Glomerular visceral epithelial cell (primary cell): ENCODE data around the gene IFI27L2.
A peak's percentile ranks its signal among the peaks of the same experiment; 100 is the strongest.

ENCODE experiments used
- DNase-seq: peaks from one replicate; pipeline ENCODE4 v3.0.0-alpha.2; 2016; ENCODE audit errors: extremely low spot score

Gene IFI27L2

GRCh38 chr14:94152676-94153075, 23.3 kb upstream of the IFI27L2 start:
- DNase-seq = no peak

GRCh38 chr14:94145902-94146527, 16.6 kb upstream of the IFI27L2 start:
- DNase-seq = no peak

GRCh38 chr14:94144765-94145164, 15.4 kb upstream of the IFI27L2 start:
- no peak for DNase-seq

- DNase-seq = no peak
These were observed 14.3 kb upstream of the IFI27L2 start for GRCh38 chr14:94143711-94144110.

GRCh38 chr14:94143239-94143638, 13.8 kb upstream of the IFI27L2 start:
- no peak for DNase-seq

- DNase-seq = no peak
These were observed 13.4 kb upstream of the IFI27L2 start for GRCh38 chr14:94142836-94143235.

GRCh38 chr14:94142247-94142646, 12.8 kb upstream of the IFI27L2 start:
- no peak for DNase-seq

GRCh38 chr14:94139421-94139820, 10.0 kb upstream of the IFI27L2 start:
- DNase-seq = no peak

GRCh38 chr14:94139006-94139405, 9.6 kb upstream of the IFI27L2 start:
- DNase-seq = no peak

- no peak for DNase-seq
These were observed 8.8 kb upstream of the IFI27L2 start for GRCh38 chr14:94138251-94138650.

- peak; percentile 89 for DNase-seq
These were observed 7.3 kb upstream of the IFI27L2 start for GRCh38 chr14:94136575-94137331.

GRCh38 chr14:94135476-94135875, 6.1 kb upstream of the IFI27L2 start:
- no peak for DNase-seq

GRCh38 chr14:94132285-94132887, 3.0 kb upstream of the IFI27L2 start:
- peak; percentile 75 for DNase-seq

- peak; percentile 56 for DNase-seq
These were observed 482 bp upstream of the IFI27L2 start for GRCh38 chr14:94129758-94130414.

GRCh38 chr14:94128216-94128839, 1.1 kb downstream of the IFI27L2 start:
- DNase-seq = no peak

- no peak for DNase-seq
These were observed 2.1 kb downstream of the IFI27L2 start for GRCh38 chr14:94127330-94127729.

- DNase-seq = no peak
These were observed 2.6 kb downstream of the IFI27L2 start for GRCh38 chr14:94126800-94127199.

GRCh38 chr14:94126419-94126677, 3.1 kb downstream of the IFI27L2 start:
- no peak for DNase-seq

- no peak for DNase-seq
These were observed 3.6 kb downstream of the IFI27L2 start for GRCh38 chr14:94125659-94126418.

- DNase-seq = no peak
These were observed 4.6 kb downstream of the IFI27L2 start for GRCh38 chr14:94124582-94125377.

GRCh38 chr14:94123868-94124267, 5.5 kb downstream of the IFI27L2 start:
- DNase-seq = peak; percentile 61
